Epithelial cell of proximal tubule (primary cell): ENCODE measurements around the gene NAP1L2. TPM values are rescaled to one million over a fixed set of nuclear protein-coding genes. Genes with fewer than 3 reads are reported as not detected.
"Not testable (repeated sequence)": the region's sequence is repeated elsewhere in the genome, so short reads cannot be mapped to it uniquely, and the experiment has no call there.

Experiments
- DNase-seq: peaks from one replicate; pipeline ENCODE4 v3.0.0-alpha.2; 2011; ENCODE audit warnings: low read depth
- H3K4me3 ChIP-seq: 2 replicates; pipeline ENCODE4 v1.5.1; 2011; ENCODE audit warnings: low read depth, mild to moderate bottlenecking, low read length
- CTCF ChIP-seq: conservative IDR thresholded peaks from 2 replicates; pipeline ENCODE4 v1.5.1; 2012; ENCODE audit warnings: low read depth, mild to moderate bottlenecking, low read length
- total RNA-seq: library from RNA; depleted of rRNA; stranded (reverse); fragments of >200 nt; gene quantifications from 2 replicates; pipeline ENCODE4 v1.2.3, GENCODE V29; 2015

Gene NAP1L2
- total RNA-seq, 1 donor from 2014 or later: not detected

- H3K4me3 ChIP-seq: no peak overlapping the region
- TF ChIP-seq CTCF: no peak
- no peak for DNase-seq
Observed at GRCh38 chrX:73206366-73206765, 8.3 kb downstream of the NAP1L2 start.

GRCh38 chrX:73182502-73183114, 32.0 kb downstream of the NAP1L2 start:
- H3K4me3 ChIP-seq: no peak overlapping the region
- DNase-seq: no peak
- TF ChIP-seq CTCF: no peak

- not testable (repeated sequence) for DNase-seq, H3K4me3 ChIP-seq
Observed at GRCh38 chrX:73168945-73169344, 45.7 kb downstream of the NAP1L2 start.

Other genes with a start within 250 kb of the NAP1L2 start
- gene PABPC1L2B, start 211.9 kb downstream of the NAP1L2 start, total RNA-seq: not detected in 2 replicates
- not detected in 2 replicates for gene PABPC1L2A, start 135.3 kb downstream of the NAP1L2 start, total RNA-seq
- gene CDX4, start 232.2 kb upstream of the NAP1L2 start, total RNA-seq: not detected in 2 replicates